Colonic mucosa (tissue), 4 donors: ENCODE results near the gene MAL. TPM values are rescaled to one million over a fixed set of nuclear protein-coding genes. Genes with fewer than 3 reads are reported as not detected.

Experiments
- DNase-seq: peaks from one replicate; pipeline ENCODE4 v3.0.0-alpha.2; 2020
- H3K27ac ChIP-seq: fragments of 200-600 bp; one replicate; pipeline ENCODE4 v1.8.0; 2021
- H3K27me3 ChIP-seq: fragments of 200-600 bp; one replicate; pipeline ENCODE4 v1.8.0; 2021
- H3K36me3 ChIP-seq: fragments of 200-600 bp; one replicate; pipeline ENCODE4 v1.8.0; 2021
- H3K4me1 ChIP-seq: fragments of 200-600 bp; one replicate; pipeline ENCODE4 v1.8.0; 2021; ENCODE audit warnings: mild to moderate bottlenecking
- H3K4me3 ChIP-seq: fragments of 200-600 bp; one replicate; pipeline ENCODE4 v1.8.0; 2021
- H3K9ac ChIP-seq, 2 donors: one replicate each; pipeline ENCODE4 v1.7.0; 2013; ENCODE audit warnings: control low read depth in 2 of 2, low read depth in 2 of 2, low read length in 2 of 2
- H3K9me3 ChIP-seq: fragments of 200-600 bp; one replicate; pipeline ENCODE4 v1.8.0; 2021
- CTCF ChIP-seq: fragments of 200-600 bp; IDR thresholded peaks from one replicate; pipeline ENCODE4 v1.8.0; 2022; ENCODE audit warnings: antibody characterized with exemption, mild to moderate bottlenecking
- intact Hi-C: fragments of 100-400 bp; cut with DNase I; formaldehyde crosslinking; loops from one replicate; pipeline ENCODE4 v1.14.1; 2022
- total RNA-seq, 2 donors: library from RNA; stranded (reverse); fragmentation: NEBNext Ultra II Directional in 1 of 2; extraction: Animal tissue kit (Norgen Biotek cat#: 25700) in 1 of 2; gene quantifications; one replicate each; pipeline ENCODE4 v1.2.1, GENCODE V29; 2021
- donor health status: healthy.
- donor health status: DM: no; HTN: no; CAD: no.
- donor health status: DM: no; HTN: no; CAD: no.

The MAL gene
- total RNA-seq, 2 donors from 2014 or later = 0.54 to 3.5 TPM

- no peak overlapping the region for H3K27ac ChIP-seq
- no peaks in the 10 kb centered on the region for H3K9me3 ChIP-seq
- DNase-seq = no peak
- no peaks in the 10 kb centered on the region for H3K36me3 ChIP-seq
- no peak overlapping the region for H3K9ac ChIP-seq
- no peaks in the 10 kb centered on the region for H3K4me1 ChIP-seq
- TF ChIP-seq CTCF = no peak
- intact Hi-C loops = no loop called here
- peaks cover 8% of the 10 kb centered on the region for H3K27me3 ChIP-seq
- H3K4me3 ChIP-seq = no peak overlapping the region
Observed at GRCh38 chr2:94999431-94999883, 26.1 kb upstream of the MAL start.

GRCh38 chr2:95001051-95001562 lies 24.4 kb upstream of the MAL start:
- DNase-seq = no peak
- Histone ChIP-seq H3K27ac (no peak overlapping the region), H3K27me3 (peaks cover 8% of the 10 kb centered on the region), H3K4me1 (no peaks in the 10 kb centered on the region), H3K36me3 (no peaks in the 10 kb centered on the region), H3K9me3 (no peaks in the 10 kb centered on the region), H3K9ac (no peak overlapping the region), H3K4me3 (no peak overlapping the region)
- TF ChIP-seq CTCF = no peak
- intact Hi-C loops = no loop called here

GRCh38 chr2:95001701-95002100 lies 23.8 kb upstream of the MAL start:
- H3K9ac ChIP-seq = no peak overlapping the region
- DNase-seq = no peak
- H3K9me3 ChIP-seq = no peaks in the 10 kb centered on the region
- peaks cover 8% of the 10 kb centered on the region for H3K27me3 ChIP-seq
- TF ChIP-seq CTCF = no peak
- H3K4me3 ChIP-seq = no peak overlapping the region
- H3K27ac ChIP-seq = no peak overlapping the region
- intact Hi-C loops = no loop called here
- no peaks in the 10 kb centered on the region for H3K36me3 ChIP-seq
- no peaks in the 10 kb centered on the region for H3K4me1 ChIP-seq

GRCh38 chr2:95002498-95002897 lies 23.0 kb upstream of the MAL start:
- Histone ChIP-seq H3K27ac (no peak overlapping the region), H3K4me3 (no peak overlapping the region), H3K9ac (no peak overlapping the region), H3K36me3 (no peaks in the 10 kb centered on the region), H3K4me1 (no peaks in the 10 kb centered on the region), H3K27me3 (peaks cover 8% of the 10 kb centered on the region), H3K9me3 (no peaks in the 10 kb centered on the region)
- TF ChIP-seq CTCF = no peak
- intact Hi-C loops = no loop called here
- DNase-seq = no peak

- H3K4me3 ChIP-seq = no peak overlapping the region
- H3K27ac ChIP-seq = no peak overlapping the region
- no peaks in the 10 kb centered on the region for H3K4me1 ChIP-seq
- no peaks in the 10 kb centered on the region for H3K27me3 ChIP-seq
- TF ChIP-seq CTCF = no peak
- H3K9ac ChIP-seq = no peak overlapping the region
- no peaks in the 10 kb centered on the region for H3K36me3 ChIP-seq
- intact Hi-C loops = no loop called here
- no peak for DNase-seq
- no peaks in the 10 kb centered on the region for H3K9me3 ChIP-seq
Observed at GRCh38 chr2:95004287-95004686, 21.2 kb upstream of the MAL start.

- no peak overlapping the region for H3K9ac ChIP-seq
- no peak overlapping the region for H3K4me3 ChIP-seq
- DNase-seq = no peak
- no peaks in the 10 kb centered on the region for H3K4me1 ChIP-seq
- no peaks in the 10 kb centered on the region for H3K9me3 ChIP-seq
- H3K36me3 ChIP-seq = no peaks in the 10 kb centered on the region
- no peak overlapping the region for H3K27ac ChIP-seq
- no peaks in the 10 kb centered on the region for H3K27me3 ChIP-seq
- intact Hi-C loops = no loop called here
- TF ChIP-seq CTCF = no peak
Observed at GRCh38 chr2:95004711-95005110, 20.8 kb upstream of the MAL start.
